Coronary artery (tissue), 2 donors: ENCODE measurements around the gene ERFL.
A peak's percentile ranks its signal among the peaks of the same experiment; 100 is the strongest.
"Not testable (repeated sequence)": the region's sequence is repeated elsewhere in the genome, so short reads cannot be mapped to it uniquely, and the experiment has no call there.

ENCODE experiments used
- DNase-seq: peaks from one replicate; pipeline ENCODE4 v3.0.0-alpha.2; 2017; ENCODE audit warnings: low spot score
- H3K27ac ChIP-seq, 2 donors: fragments of 200-600 bp; sonication (generic); one replicate each; pipeline ENCODE4 v1.5.1; 2016 to 2019
- H3K4me3 ChIP-seq: fragments of 200-600 bp; sonication (generic); 2 replicates; pipeline ENCODE4 v1.5.1; 2016; ENCODE audit warnings: mild to moderate bottlenecking, moderate library complexity
- TF ChIP-seq, protein P1 (sequence below): fragments of 200-600 bp; sonication (generic); IDR thresholded peaks from one replicate; pipeline ENCODE4 v1.5.1; 2019; ENCODE audit warnings: antibody characterized with exemption

The ERFL gene

DNA sequence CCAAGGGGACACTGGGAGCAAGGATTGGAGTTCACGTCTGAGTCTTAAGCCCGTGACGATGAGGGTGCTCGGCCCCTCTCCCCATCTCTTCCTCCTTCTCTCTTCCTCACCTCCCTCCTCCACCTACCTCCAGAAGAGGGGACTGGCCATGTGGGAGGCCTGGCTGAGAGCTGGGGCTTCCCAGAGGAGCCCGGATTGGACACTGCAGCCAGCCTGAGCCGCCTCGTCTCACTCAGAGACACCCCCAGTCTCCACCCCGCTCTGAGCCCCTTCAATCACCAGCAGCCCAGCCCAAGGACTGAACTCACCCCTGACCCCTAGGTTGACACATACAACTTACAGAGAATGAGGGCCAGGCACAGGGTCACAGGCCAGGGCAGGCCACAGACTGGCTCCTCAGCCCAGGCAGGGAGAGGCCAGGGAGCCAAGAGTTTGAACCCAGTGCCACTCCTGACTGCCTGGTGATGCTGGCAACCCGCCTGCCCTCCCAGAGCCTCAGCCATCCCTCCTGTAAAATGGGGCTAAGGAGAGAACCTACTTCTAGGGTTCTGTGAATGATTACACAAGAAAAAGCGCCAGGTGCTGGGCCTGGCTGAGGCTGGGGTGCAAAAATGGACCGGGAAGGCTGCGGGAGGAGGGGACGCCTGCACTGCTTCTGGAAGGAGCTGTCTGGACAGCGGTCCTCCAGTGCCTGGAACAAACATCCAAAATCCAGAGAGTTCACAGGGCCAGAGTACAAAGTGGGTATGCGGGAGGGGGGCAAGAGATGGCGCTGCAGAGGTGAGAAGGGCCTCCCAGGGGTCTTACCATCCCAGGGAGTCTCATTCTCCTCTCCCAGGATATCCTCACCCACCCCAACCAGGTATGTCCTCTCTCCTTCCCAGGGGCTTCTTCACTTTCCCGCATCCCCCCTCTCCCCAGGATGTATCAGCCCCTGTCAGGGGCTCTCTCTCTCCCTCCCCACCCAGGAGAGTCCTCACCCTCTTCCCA is 50.0 kb downstream of the ERFL start:
- no peak for DNase-seq
- TF ChIP-seq, protein P1, sequence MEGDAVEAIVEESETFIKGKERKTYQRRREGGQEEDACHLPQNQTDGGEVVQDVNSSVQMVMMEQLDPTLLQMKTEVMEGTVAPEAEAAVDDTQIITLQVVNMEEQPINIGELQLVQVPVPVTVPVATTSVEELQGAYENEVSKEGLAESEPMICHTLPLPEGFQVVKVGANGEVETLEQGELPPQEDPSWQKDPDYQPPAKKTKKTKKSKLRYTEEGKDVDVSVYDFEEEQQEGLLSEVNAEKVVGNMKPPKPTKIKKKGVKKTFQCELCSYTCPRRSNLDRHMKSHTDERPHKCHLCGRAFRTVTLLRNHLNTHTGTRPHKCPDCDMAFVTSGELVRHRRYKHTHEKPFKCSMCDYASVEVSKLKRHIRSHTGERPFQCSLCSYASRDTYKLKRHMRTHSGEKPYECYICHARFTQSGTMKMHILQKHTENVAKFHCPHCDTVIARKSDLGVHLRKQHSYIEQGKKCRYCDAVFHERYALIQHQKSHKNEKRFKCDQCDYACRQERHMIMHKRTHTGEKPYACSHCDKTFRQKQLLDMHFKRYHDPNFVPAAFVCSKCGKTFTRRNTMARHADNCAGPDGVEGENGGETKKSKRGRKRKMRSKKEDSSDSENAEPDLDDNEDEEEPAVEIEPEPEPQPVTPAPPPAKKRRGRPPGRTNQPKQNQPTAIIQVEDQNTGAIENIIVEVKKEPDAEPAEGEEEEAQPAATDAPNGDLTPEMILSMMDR: no peak
- Histone ChIP-seq H3K27ac (no peak overlapping the region), H3K4me3 (no peak overlapping the region)

GRCh38 chr19:41876847-41877832 is 51.1 kb downstream of the ERFL start, which contains the start of gene CD79A:
CD79A (plus strand) TSS chr19:41877279; CDS start chr19:41877305, 26 bp downstream.
- H3K4me3 ChIP-seq: no peak within 1 kb of the TSS
- TF ChIP-seq, protein P1: no peak
- H3K27ac ChIP-seq: no peak within 1 kb of the TSS
- DNase-seq: no peak

DNA sequence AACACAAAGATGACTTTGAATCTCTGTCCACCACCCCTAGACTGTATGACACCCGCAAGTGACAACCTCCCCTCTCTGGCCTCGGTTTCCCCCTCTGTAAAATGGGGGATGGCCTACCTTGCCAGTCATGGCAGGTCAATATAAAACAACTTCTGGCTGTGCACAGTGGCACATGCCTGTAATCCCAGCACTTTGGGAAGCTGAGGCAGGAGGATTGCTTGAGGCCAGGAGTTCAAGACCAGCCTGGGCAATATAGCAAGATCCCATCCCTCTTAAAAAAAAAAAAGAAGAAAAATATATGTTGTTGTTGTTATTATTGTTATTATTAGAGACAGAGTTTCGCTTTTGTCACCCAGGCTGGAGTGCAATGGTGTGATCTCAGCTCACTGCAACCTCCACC is 52.3 kb downstream of the ERFL start:
- DNase-seq, H3K27ac ChIP-seq, H3K4me3 ChIP-seq: not testable (repeated sequence)

GRCh38 chr19:41872775-41873647 is 55.2 kb downstream of the ERFL start:
- no peak for DNase-seq
- Histone ChIP-seq H3K27ac (no peak overlapping the region), H3K4me3 (no peak overlapping the region)
- TF ChIP-seq, protein P1: peak; percentile 25

DNA sequence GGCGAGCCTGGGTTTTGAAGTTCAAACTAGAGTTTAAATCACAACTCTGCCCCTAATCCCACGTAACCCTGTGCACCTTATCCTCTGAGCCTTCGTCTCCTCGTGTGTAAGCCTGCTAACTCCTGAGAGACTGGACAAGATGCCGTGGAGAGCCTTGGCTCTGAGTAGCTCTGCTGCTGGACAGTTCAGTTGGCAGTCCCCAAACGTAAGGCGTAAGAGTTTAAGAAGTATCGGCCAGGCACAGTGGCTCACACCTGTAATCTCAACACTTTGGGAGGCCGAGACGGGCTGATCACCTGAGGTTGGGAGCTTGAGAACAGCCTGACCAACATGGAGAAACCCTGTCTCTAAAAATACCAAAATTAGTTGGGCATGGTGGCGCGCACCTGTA is 55.9 kb downstream of the ERFL start:
- TF ChIP-seq, protein P1: no peak
- no peak for DNase-seq
- no peak overlapping the region for H3K27ac ChIP-seq
- H3K4me3 ChIP-seq: no peak overlapping the region

DNA sequence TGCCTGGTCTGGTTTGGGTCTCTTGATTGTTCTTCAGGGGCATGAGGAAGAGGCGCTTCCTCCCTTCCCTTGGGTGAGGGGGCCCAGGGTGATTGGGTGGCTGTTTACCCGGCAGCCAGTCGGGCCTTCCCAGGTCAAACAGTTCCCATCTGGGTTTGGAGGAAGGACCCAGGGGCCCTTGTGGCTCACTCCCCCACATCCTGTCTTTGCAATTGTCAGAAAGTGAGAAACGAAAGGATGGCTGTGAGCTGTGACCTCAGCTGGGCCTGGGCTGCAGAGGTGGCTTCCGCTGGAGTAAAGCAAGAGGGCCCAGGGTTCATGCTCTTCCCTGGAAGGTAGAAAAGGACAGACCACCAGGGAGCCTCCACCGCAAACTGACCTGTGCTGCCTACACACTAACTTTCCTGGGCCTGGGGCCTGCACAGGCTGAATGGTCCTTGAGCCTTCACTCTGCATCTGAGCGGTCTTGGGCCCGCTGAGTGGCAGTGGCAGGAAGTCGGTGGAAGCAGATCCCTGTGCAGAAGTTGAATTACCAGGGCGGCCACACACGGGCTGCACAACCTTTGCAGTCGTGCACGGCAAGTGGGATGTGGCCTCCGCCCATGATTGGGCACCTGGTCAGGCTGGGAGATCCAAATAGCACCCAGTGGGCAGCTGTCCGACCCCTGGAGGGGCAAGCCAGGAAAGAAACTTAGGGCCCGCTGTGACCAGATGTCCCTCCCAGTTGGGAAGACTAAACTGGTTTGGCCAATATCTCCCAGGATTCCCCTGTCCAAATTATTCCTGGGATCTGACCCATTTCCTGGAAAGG is 56.5 kb downstream of the ERFL start:
- no peak overlapping the region for H3K27ac ChIP-seq
- TF ChIP-seq, protein P1: no peak
- DNase-seq: no peak
- no peak overlapping the region for H3K4me3 ChIP-seq
